HG02870 (cell line): Measurements from ENCODE around the gene PCDHA3.
"Not testable (repeated sequence)": the region's sequence is repeated elsewhere in the genome, so short reads cannot be mapped to it uniquely, and the experiment has no call there.

Source experiments
- ATAC-seq: cut with Tn5 transposase; IDR thresholded peaks from one replicate; pipeline ENCODE4 v1.9.1; 2021; ENCODE audit warnings: mild to moderate bottlenecking, moderate library complexity; ENCODE audit not compliant: unreplicated experiment

PCDHA3 gene

GRCh38 chr5:140808889-140809291, 8.0 kb downstream of the PCDHA3 start:
- ATAC-seq: no peak

GRCh38 chr5:140821375-140822280, 20.8 kb downstream of the PCDHA3 start, which contains the start of gene PCDHA5:
Gene PCDHA5 (plus strand): TSS chr5:140821613.
- no peak for ATAC-seq

GRCh38 chr5:140822281-140822629, 21.4 kb downstream of the PCDHA3 start:
- ATAC-seq: no peak

- not testable (repeated sequence) for ATAC-seq
These were observed 22.1 kb downstream of the PCDHA3 start for GRCh38 chr5:140822969-140823368.

GRCh38 chr5:140823475-140823874, 22.6 kb downstream of the PCDHA3 start:
- ATAC-seq: no peak

GRCh38 chr5:140827704-140828361, 27.0 kb downstream of the PCDHA3 start, which contains the start of gene PCDHA6:
Gene PCDHA6 (plus strand): TSS chr5:140827960. CDS start chr5:140828092, 132 bp downstream.
- no peak for ATAC-seq

GRCh38 chr5:140828362-140828737, 27.5 kb downstream of the PCDHA3 start:
- no peak for ATAC-seq

GRCh38 chr5:140829511-140830501, 28.9 kb downstream of the PCDHA3 start:
- not testable (repeated sequence) for ATAC-seq

GRCh38 chr5:140833993-140834392, 33.1 kb downstream of the PCDHA3 start, which contains the start of gene PCDHA7:
Gene PCDHA7 (plus strand): TSS chr5:140834269. CDS start chr5:140834384, 115 bp downstream.
- no peak for ATAC-seq

- not testable (repeated sequence) for ATAC-seq
These were observed 33.7 kb downstream of the PCDHA3 start for GRCh38 chr5:140834439-140835008.

GRCh38 chr5:140835622-140836510, 35.0 kb downstream of the PCDHA3 start:
- no peak for ATAC-seq

- ATAC-seq: no peak
These were observed 40.4 kb downstream of the PCDHA3 start, which contains the start of gene PCDHA8 for GRCh38 chr5:140840978-140841962. Gene PCDHA8 (plus strand): TSS chr5:140841187. CDS start chr5:140841322, 135 bp downstream.

GRCh38 chr5:140842798-140843733, 42.2 kb downstream of the PCDHA3 start:
- no peak for ATAC-seq

GRCh38 chr5:140848139-140849102, 47.6 kb downstream of the PCDHA3 start, which contains the start of gene PCDHA9:
Gene PCDHA9 (plus strand): TSS chr5:140848382. CDS start chr5:140848496, 114 bp downstream.
- not testable (repeated sequence) for ATAC-seq

- not testable (repeated sequence) for ATAC-seq
These were observed 49.2 kb downstream of the PCDHA3 start for GRCh38 chr5:140849831-140850634.
